HepG2 (cell line): ENCODE data around the gene PTCRA. TPM values are rescaled to one million over a fixed set of nuclear protein-coding genes. Genes with fewer than 3 reads are reported as not detected.
A peak's percentile ranks its signal among the peaks of the same experiment; 100 is the strongest.

Experiments used
- HNRNPLL ChIP-seq: fragments of 200-400 bp; formaldehyde crosslinking; IDR thresholded peaks from 2 replicates; pipeline ENCODE4 v1.6.1; 2017; ENCODE audit warnings: mild to moderate bottlenecking, low read depth, low read length; ENCODE audit not compliant: poor library complexity, severe bottlenecking
- KIAA2018 ChIP-seq: sonication (generic); formaldehyde crosslinking; IDR thresholded peaks from 2 replicates; pipeline ENCODE4 v1.5.0; 2020; ENCODE audit warnings: mild to moderate bottlenecking, missing genetic modification reagents, borderline replicate concordance
- NFKB2 ChIP-seq: sonication (generic); formaldehyde crosslinking; IDR thresholded peaks from 2 replicates; pipeline ENCODE4 v1.4.0; 2020; ENCODE audit warnings: missing genetic modification reagents, borderline replicate concordance
- PTBP1 ChIP-seq: fragments of 200-400 bp; formaldehyde crosslinking; IDR thresholded peaks from 2 replicates; pipeline ENCODE4 v1.6.1; 2018; ENCODE audit warnings: low read length, low read depth; ENCODE audit not compliant: poor library complexity, severe bottlenecking
- ZNF580 ChIP-seq: IDR thresholded peaks from 2 replicates; pipeline ENCODE4 v1.6.1; 2016; ENCODE audit warnings: low read depth, borderline replicate concordance
- ZNF589 ChIP-seq: sonication (generic); formaldehyde crosslinking; conservative IDR thresholded peaks from 2 replicates; pipeline ENCODE4 v1.8.0; 2022; ENCODE audit warnings: mild to moderate bottlenecking, moderate library complexity, missing genetic modification reagents
- ZNF616 ChIP-seq: sonication (generic); formaldehyde crosslinking; IDR thresholded peaks from 2 replicates; pipeline ENCODE4 v1.5.0; 2020; ENCODE audit warnings: low read depth, mild to moderate bottlenecking, missing genetic modification reagents
- ZNF790 ChIP-seq: sonication (generic); formaldehyde crosslinking; IDR thresholded peaks from 2 replicates; pipeline ENCODE4 v1.8.0; 2022; ENCODE audit warnings: missing genetic modification reagents, mild to moderate bottlenecking, borderline replicate concordance
- ZSCAN25 ChIP-seq: sonication (generic); formaldehyde crosslinking; IDR thresholded peaks from 2 replicates; pipeline ENCODE4 v1.8.0; 2022; ENCODE audit warnings: mild to moderate bottlenecking, missing genetic modification reagents
- ZSCAN31 ChIP-seq: sonication (generic); formaldehyde crosslinking; IDR thresholded peaks from 2 replicates; pipeline ENCODE4 v1.5.0; 2020; ENCODE audit warnings: low read depth, mild to moderate bottlenecking, missing genetic modification reagents
- polyA plus RNA-seq, 8 experiments: library from polyadenylated mRNA; depleted of rRNA in 3 of 8; stranded (reverse) in 7 of 8; unstranded in 1 of 8; fragments of >200 nt; fragmentation: Illumina TruSeq in 4 of 8; extraction: Trizol in 4 of 8; gene quantifications; 2 replicates each; pipeline versions ENCODE4 v1.2.1 to v1.2.3, GENCODE V29; 2011 to 2016; ENCODE audit warnings: low read depth in 4 of 8, missing spikeins in 1 of 8, mixed read lengths in 1 of 8; ENCODE audit not compliant: insufficient read depth in 1 of 8
- total RNA-seq, 5 experiments: library from RNA; depleted of rRNA; stranded (reverse); fragments of >200 nt; fragmentation: Illumina TruSeq; extraction: Trizol; gene quantifications; 2 replicates each; pipeline ENCODE4 v1.2.3, GENCODE V29; 2016; ENCODE audit warnings: low read depth in 1 of 5
- TF ChIP-seq, protein P1 (sequence below): sonication (generic); formaldehyde crosslinking; IDR thresholded peaks from 2 replicates; pipeline ENCODE4 v1.5.1; 2020; ENCODE audit warnings: missing genetic modification reagents, mild to moderate bottlenecking, borderline replicate concordance
- TF ChIP-seq, protein P2 (sequence below): sonication (generic); formaldehyde crosslinking; IDR thresholded peaks from 2 replicates; pipeline ENCODE4 v1.4.0; 2020; ENCODE audit warnings: mild to moderate bottlenecking, missing genetic modification reagents
- TF ChIP-seq, protein P3 (sequence below): sonication (generic); formaldehyde crosslinking; IDR thresholded peaks from 2 replicates; pipeline ENCODE4; 2020; ENCODE audit warnings: missing genetic modification reagents, mild to moderate bottlenecking, borderline replicate concordance

Gene PTCRA
- total and polyA plus RNA-seq, 2 of the 13 experiments (the other 11 are each of a cell fraction or from before 2014, with no cell fraction given) = not detected

DNA sequence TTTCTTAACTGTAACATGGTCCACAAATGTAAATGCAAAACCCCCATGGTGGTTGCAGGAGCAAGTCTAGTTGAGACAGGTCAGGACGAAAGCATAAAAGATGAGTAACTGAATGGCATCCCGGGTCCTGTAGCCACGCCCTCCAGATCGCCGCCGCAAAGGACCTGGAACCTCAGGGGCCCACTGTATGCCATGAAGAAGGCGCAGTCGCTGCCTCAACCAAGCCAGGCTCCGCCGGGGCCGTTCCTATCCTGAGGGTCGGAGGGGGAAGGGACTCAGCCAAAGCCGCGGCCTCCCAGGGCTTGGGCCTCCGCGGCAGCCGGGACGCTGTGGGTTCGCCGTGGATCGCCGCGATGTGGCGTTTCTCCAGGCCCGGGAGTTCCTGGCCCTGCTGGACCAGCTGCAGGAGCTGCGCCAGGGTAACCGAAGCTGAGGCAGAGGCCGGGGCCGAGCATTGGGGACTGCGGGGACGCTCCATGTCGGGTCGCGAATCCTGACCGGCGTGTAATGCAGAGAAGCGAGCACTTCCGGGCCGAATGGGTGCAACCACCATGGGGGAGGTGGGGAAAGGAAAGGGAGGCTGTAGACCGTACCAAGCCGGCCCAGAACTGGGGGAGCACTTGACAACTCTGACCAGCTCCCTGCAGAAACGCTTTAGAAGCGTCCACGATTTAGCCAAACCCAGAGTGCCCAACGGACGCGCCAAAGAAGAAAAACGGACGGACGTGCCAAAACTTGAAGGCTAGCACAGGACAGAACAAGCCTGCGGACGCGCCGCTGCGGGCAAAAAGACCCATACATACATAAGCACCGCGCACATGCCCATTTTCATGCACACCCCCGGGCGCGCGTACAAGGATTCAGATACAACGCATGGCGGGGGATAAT, 25.3 kb upstream of the PTCRA start (continued):
- TF ChIP-seq ZNF790 = peak; percentile 98; the same call in 1 of the 2 replicates
- TF ChIP-seq, protein P1, sequence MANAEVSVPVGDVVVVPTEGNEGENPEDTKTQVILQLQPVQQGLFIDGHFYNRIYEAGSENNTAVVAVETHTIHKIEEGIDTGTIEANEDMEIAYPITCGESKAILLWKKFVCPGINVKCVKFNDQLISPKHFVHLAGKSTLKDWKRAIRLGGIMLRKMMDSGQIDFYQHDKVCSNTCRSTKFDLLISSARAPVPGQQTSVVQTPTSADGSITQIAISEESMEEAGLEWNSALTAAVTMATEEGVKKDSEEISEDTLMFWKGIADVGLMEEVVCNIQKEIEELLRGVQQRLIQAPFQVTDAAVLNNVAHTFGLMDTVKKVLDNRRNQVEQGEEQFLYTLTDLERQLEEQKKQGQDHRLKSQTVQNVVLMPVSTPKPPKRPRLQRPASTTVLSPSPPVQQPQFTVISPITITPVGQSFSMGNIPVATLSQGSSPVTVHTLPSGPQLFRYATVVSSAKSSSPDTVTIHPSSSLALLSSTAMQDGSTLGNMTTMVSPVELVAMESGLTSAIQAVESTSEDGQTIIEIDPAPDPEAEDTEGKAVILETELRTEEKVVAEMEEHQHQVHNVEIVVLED (CRISPR knock-in tag) = peak; percentile 79
- peak; percentile 94; the same call in 1 of the 2 replicates for TF ChIP-seq NFKB2
- TF ChIP-seq ZNF589 = peak; percentile 99
- TF ChIP-seq KIAA2018 = peak; percentile 53; the same call in 1 of the 2 replicates
- TF ChIP-seq HNRNPLL = peak; percentile 74
- TF ChIP-seq, protein P2, sequence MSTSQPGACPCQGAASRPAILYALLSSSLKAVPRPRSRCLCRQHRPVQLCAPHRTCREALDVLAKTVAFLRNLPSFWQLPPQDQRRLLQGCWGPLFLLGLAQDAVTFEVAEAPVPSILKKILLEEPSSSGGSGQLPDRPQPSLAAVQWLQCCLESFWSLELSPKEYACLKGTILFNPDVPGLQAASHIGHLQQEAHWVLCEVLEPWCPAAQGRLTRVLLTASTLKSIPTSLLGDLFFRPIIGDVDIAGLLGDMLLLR (CRISPR knock-in tag) = peak; percentile 76
- peak; percentile 94 for TF ChIP-seq ZSCAN31 (CRISPR knock-in tag)
- peak; percentile 97 for TF ChIP-seq ZNF580 (CRISPR knock-in tag)
- TF ChIP-seq, protein P3, sequence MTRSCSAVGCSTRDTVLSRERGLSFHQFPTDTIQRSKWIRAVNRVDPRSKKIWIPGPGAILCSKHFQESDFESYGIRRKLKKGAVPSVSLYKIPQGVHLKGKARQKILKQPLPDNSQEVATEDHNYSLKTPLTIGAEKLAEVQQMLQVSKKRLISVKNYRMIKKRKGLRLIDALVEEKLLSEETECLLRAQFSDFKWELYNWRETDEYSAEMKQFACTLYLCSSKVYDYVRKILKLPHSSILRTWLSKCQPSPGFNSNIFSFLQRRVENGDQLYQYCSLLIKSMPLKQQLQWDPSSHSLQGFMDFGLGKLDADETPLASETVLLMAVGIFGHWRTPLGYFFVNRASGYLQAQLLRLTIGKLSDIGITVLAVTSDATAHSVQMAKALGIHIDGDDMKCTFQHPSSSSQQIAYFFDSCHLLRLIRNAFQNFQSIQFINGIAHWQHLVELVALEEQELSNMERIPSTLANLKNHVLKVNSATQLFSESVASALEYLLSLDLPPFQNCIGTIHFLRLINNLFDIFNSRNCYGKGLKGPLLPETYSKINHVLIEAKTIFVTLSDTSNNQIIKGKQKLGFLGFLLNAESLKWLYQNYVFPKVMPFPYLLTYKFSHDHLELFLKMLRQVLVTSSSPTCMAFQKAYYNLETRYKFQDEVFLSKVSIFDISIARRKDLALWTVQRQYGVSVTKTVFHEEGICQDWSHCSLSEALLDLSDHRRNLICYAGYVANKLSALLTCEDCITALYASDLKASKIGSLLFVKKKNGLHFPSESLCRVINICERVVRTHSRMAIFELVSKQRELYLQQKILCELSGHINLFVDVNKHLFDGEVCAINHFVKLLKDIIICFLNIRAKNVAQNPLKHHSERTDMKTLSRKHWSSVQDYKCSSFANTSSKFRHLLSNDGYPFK (CRISPR knock-in tag) = peak; percentile 93
- peak; percentile 86 for TF ChIP-seq ZSCAN25 (CRISPR knock-in tag)
- TF ChIP-seq PTBP1 = peak; percentile 30
- TF ChIP-seq ZNF616 (CRISPR knock-in tag) = peak; percentile 87
